ENCODE data around the gene SLC30A10. TPM values are rescaled to one million over a fixed set of nuclear protein-coding genes. Genes with fewer than 3 reads are reported as not detected.
"Not testable (repeated sequence)": the region's sequence is repeated elsewhere in the genome, so short reads cannot be mapped to it uniquely, and the experiment has no call there.

SLC30A10 gene
- total RNA-seq, 1 donor from 2014 or later = 0.09 TPM

- H3K9ac ChIP-seq = no peak overlapping the region
- H4K20me1 ChIP-seq (ENCODE audit: low read depth) = no peaks in the 10 kb centered on the region
- Mint-ChIP-seq H3K9me3 (no peaks in the 10 kb centered on the region), H3K4me3 (no peak overlapping the region), H3K27ac (no peak overlapping the region), H3K36me3 (no peaks in the 10 kb centered on the region), H3K27me3 (ENCODE audit: insufficient read depth, low read depth) (peaks cover 10% of the 10 kb centered on the region), H3K4me1 (peaks cover 7% of the 10 kb centered on the region)
- no peaks in the 10 kb centered on the region for H3K4me1 ChIP-seq
- no peaks in the 10 kb centered on the region for H3K79me2 ChIP-seq (ENCODE audit: low read depth)
- no peaks in the 10 kb centered on the region for H3K36me3 ChIP-seq
- TF ChIP-seq EZH2 (IDR thresholded peaks at IDR 0.05) (no peak), EZH2phosphoT487 (IDR thresholded peaks at IDR 0.05) (no peak), CTCF (IDR thresholded peaks at IDR 0.05) (no peak)
- DNase-seq (ENCODE audit: low spot score) = no peak
- no peak overlapping the region for H3K4me2 ChIP-seq
- H3K4me3 ChIP-seq = no peak overlapping the region
- H3F3A ChIP-seq (ENCODE audit: low read depth) = no peaks in the 10 kb centered on the region
- H3K27me3 ChIP-seq = no peaks in the 10 kb centered on the region
- H3K9me3 ChIP-seq (ENCODE audit: low read depth) = no peaks in the 10 kb centered on the region
- no peak overlapping the region for H3K27ac ChIP-seq
- no peak overlapping the region for H2AFZ ChIP-seq (replicated peaks)
Measured at GRCh38 chr1:219907772-219908070, 20.6 kb downstream of the SLC30A10 start.

GRCh38 chr1:219906924-219907771 is 21.2 kb downstream of the SLC30A10 start:
- DNase-seq (ENCODE audit: low spot score) = no peak
- Mint-ChIP-seq H3K36me3 (no peaks in the 10 kb centered on the region), H3K4me1 (peaks cover 7% of the 10 kb centered on the region), H3K9me3 (no peaks in the 10 kb centered on the region), H3K27ac (no peak overlapping the region), H3K27me3 (ENCODE audit: insufficient read depth, low read depth) (peaks cover 10% of the 10 kb centered on the region), H3K4me3 (no peak overlapping the region)
- no peak overlapping the region for H3K27ac ChIP-seq
- H3K36me3 ChIP-seq = no peaks in the 10 kb centered on the region
- H3K9ac ChIP-seq = no peak overlapping the region
- H3K79me2 ChIP-seq (ENCODE audit: low read depth) = no peaks in the 10 kb centered on the region
- no peaks in the 10 kb centered on the region for H3K9me3 ChIP-seq (ENCODE audit: low read depth)
- no peaks in the 10 kb centered on the region for H3K27me3 ChIP-seq
- H4K20me1 ChIP-seq (ENCODE audit: low read depth) = no peaks in the 10 kb centered on the region
- no peak for TF ChIP-seq EZH2phosphoT487 (IDR thresholded peaks at IDR 0.05)
- no peak for TF ChIP-seq EZH2 (IDR thresholded peaks at IDR 0.05)
- no peak for TF ChIP-seq CTCF (IDR thresholded peaks at IDR 0.05)
- H3F3A ChIP-seq (ENCODE audit: low read depth) = no peaks in the 10 kb centered on the region
- H2AFZ ChIP-seq (replicated peaks) = no peak overlapping the region
- no peak overlapping the region for H3K4me2 ChIP-seq
- no peak overlapping the region for H3K4me3 ChIP-seq
- H3K4me1 ChIP-seq = no peaks in the 10 kb centered on the region

- H3K36me3 Mint-ChIP-seq, H3K4me1 ChIP-seq, H3K27ac Mint-ChIP-seq: not testable (repeated sequence)
Measured at GRCh38 chr1:219906565-219906923, 21.8 kb downstream of the SLC30A10 start.

GRCh38 chr1:219905524-219905923 is 22.8 kb downstream of the SLC30A10 start:
- H3K4me1 ChIP-seq = no peaks in the 10 kb centered on the region
- no peak overlapping the region for H3K27ac ChIP-seq
- Mint-ChIP-seq H3K9me3 (no peaks in the 10 kb centered on the region), H3K36me3 (no peaks in the 10 kb centered on the region), H3K4me1 (peaks cover under 1% of the 10 kb centered on the region), H3K27me3 (ENCODE audit: insufficient read depth, low read depth) (peaks cover 10% of the 10 kb centered on the region), H3K27ac (no peak overlapping the region), H3K4me3 (no peak overlapping the region)
- H4K20me1 ChIP-seq (ENCODE audit: low read depth) = no peaks in the 10 kb centered on the region
- H3K9me3 ChIP-seq (ENCODE audit: low read depth) = no peaks in the 10 kb centered on the region
- no peaks in the 10 kb centered on the region for H3K79me2 ChIP-seq (ENCODE audit: low read depth)
- no peak for TF ChIP-seq EZH2 (IDR thresholded peaks at IDR 0.05)
- no peak for TF ChIP-seq CTCF (IDR thresholded peaks at IDR 0.05)
- TF ChIP-seq EZH2phosphoT487 (IDR thresholded peaks at IDR 0.05) = no peak
- no peak overlapping the region for H3K4me3 ChIP-seq
- H3K9ac ChIP-seq = no peak overlapping the region
- no peaks in the 10 kb centered on the region for H3K36me3 ChIP-seq
- no peak overlapping the region for H2AFZ ChIP-seq (replicated peaks)
- H3K27me3 ChIP-seq = no peaks in the 10 kb centered on the region
- DNase-seq (ENCODE audit: low spot score) = no peak
- no peak overlapping the region for H3K4me2 ChIP-seq
- no peaks in the 10 kb centered on the region for H3F3A ChIP-seq (ENCODE audit: low read depth)

More at GRCh38 chr1:219906565-219906923, 21.8 kb downstream of the SLC30A10 start:
- not testable (repeated sequence) for H3K9me3 Mint-ChIP-seq; H3K36me3 ChIP-seq; H3K4me1 Mint-ChIP-seq; H3K27ac ChIP-seq; H3K79me2 ChIP-seq (ENCODE audit: low read depth); H2AFZ ChIP-seq (replicated peaks); H3K9ac ChIP-seq; DNase-seq (ENCODE audit: low spot score); H3K9me3 ChIP-seq (ENCODE audit: low read depth); H3F3A ChIP-seq (ENCODE audit: low read depth); H3K27me3 ChIP-seq; H3K4me3 ChIP-seq; H3K4me2 ChIP-seq; H4K20me1 ChIP-seq (ENCODE audit: low read depth); H3K4me3 Mint-ChIP-seq
- H3K27me3 Mint-ChIP-seq (ENCODE audit: insufficient read depth, low read depth) = peaks cover 10% of the 10 kb centered on the region
